ENCODE data around the gene TICAM1. TPM values are rescaled to one million over a fixed set of nuclear protein-coding genes. Genes with fewer than 3 reads are reported as not detected.

Gene TICAM1
- total and polyA plus RNA-seq, 10 of the 15 experiments (the other 5 are each of a cell fraction or from before 2014, with no cell fraction given): 0.31 to 31.1 (median 5.3) TPM

GRCh38 chr19:4807188-4807587, 24.3 kb downstream of the TICAM1 start:
- in situ Hi-C loops (cut with MboI): loop anchor here (5.0 kb wide), 3 partner anchors 45 to 225 kb away; no protein-coding TSS in a partner anchor
- peak; percentile 51 for ATAC-seq

GRCh38 chr19:4806384-4806783, 25.1 kb downstream of the TICAM1 start:
- DNase-seq (ENCODE audit: low read depth, low spot score) (no peak), FAIRE-seq (no peak), ATAC-seq (no peak)
- no peak overlapping the region for H3K27ac ChIP-seq (ENCODE audit: control insufficient read depth, insufficient read depth)
- H3K9ac ChIP-seq (ENCODE audit: control insufficient read depth, insufficient read depth, low read length): no peak overlapping the region
- no peaks in the 10 kb centered on the region for H3K36me3 ChIP-seq (ENCODE audit: control insufficient read depth in 2 of 2, insufficient read depth in 2 of 2, low read length in 1 of 2)
- peaks cover 6% of the 10 kb centered on the region for H3K4me1 ChIP-seq (ENCODE audit: control insufficient read depth, insufficient read depth, low read length)
- intact Hi-C loops (cut with micrococcal nuclease; ENCODE audit: unreplicated experiment) (no loop called here), in situ Hi-C loops (cut with MboI) (loop anchor here (5.0 kb wide), 3 partner anchors 46 to 226 kb away; no protein-coding TSS in a partner anchor)
- SMC1A ChIA-PET (ENCODE audit: uncharacterized antibody, unreplicated experiment): interaction anchor here (2.5 kb wide), 1 partner anchor 61 kb away, joined by 8 read pairs; the partner anchor contains the start of gene PLIN3
- no peaks in the 10 kb centered on the region for H4K20me1 ChIP-seq (ENCODE audit: control insufficient read depth, insufficient read depth)
- H3K27me3 ChIP-seq (replicated peaks in 1 of 2; ENCODE audit: control insufficient read depth in 2 of 2, insufficient read depth in 2 of 2, low read length in 1 of 2): no peaks in the 10 kb centered on the region
- POLR2A ChIA-PET: no interaction called here
- H3K9me3 ChIP-seq (replicated peaks; ENCODE audit: control insufficient read depth, insufficient read depth, low read length): no peaks in the 10 kb centered on the region
- RAD21 ChIA-PET (ENCODE audit: unreplicated experiment): interaction anchor here (1.3 to 1.5 kb wide), 3 partner anchors 15 to 105 kb away, joined by 4 to 6 read pairs (median 4); no protein-coding TSS in a partner anchor
- 60% methylated on average over 6 of the region's 6 CpGs for WGBS (ENCODE audit: insufficient coverage, insufficient replicate concordance, low lambda C conversion rate, missing lambda C conversion rate)
- H3K79me2 ChIP-seq (ENCODE audit: control insufficient read depth, insufficient read depth, low read length): no peaks in the 10 kb centered on the region
- CTCF ChIA-PET: interaction anchor here (0.8 to 11.0 kb wide), 6 partner anchors 45 to 225 kb away, joined by 3 to 346 read pairs (median 5); no protein-coding TSS in a partner anchor
- H3K4me3 ChIP-seq: no peak overlapping the region
- no peak overlapping the region for H3K4me2 ChIP-seq (ENCODE audit: control insufficient read depth, insufficient read depth)
- no peak overlapping the region for H2AFZ ChIP-seq (ENCODE audit: control insufficient read depth, low read depth, low read length)
- BruUV-seq (replicated peaks): no TSS peak
- no peak for TF ChIP-seq LARP7 (IDR thresholded peaks at IDR 0.05)
- TF ChIP-seq GATAD2B (conservative IDR thresholded peaks at IDR 0.05; ENCODE audit: low read depth): no peak
- TF ChIP-seq, protein P1, sequence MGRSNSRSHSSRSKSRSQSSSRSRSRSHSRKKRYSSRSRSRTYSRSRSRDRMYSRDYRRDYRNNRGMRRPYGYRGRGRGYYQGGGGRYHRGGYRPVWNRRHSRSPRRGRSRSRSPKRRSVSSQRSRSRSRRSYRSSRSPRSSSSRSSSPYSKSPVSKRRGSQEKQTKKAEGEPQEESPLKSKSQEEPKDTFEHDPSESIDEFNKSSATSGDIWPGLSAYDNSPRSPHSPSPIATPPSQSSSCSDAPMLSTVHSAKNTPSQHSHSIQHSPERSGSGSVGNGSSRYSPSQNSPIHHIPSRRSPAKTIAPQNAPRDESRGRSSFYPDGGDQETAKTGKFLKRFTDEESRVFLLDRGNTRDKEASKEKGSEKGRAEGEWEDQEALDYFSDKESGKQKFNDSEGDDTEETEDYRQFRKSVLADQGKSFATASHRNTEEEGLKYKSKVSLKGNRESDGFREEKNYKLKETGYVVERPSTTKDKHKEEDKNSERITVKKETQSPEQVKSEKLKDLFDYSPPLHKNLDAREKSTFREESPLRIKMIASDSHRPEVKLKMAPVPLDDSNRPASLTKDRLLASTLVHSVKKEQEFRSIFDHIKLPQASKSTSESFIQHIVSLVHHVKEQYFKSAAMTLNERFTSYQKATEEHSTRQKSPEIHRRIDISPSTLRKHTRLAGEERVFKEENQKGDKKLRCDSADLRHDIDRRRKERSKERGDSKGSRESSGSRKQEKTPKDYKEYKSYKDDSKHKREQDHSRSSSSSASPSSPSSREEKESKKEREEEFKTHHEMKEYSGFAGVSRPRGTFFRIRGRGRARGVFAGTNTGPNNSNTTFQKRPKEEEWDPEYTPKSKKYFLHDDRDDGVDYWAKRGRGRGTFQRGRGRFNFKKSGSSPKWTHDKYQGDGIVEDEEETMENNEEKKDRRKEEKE (IDR thresholded peaks at IDR 0.05): no peak
- TF ChIP-seq SREBF2 (IDR thresholded peaks at IDR 0.05; ENCODE audit: low read length): no peak
- TF ChIP-seq HDAC6 (IDR thresholded peaks at IDR 0.05; ENCODE audit: unreplicated experiment): no peak
- TF ChIP-seq JUND (IDR thresholded peaks at IDR 0.05; ENCODE audit: low read depth, low read length): no peak
- TF ChIP-seq RUNX3 (IDR thresholded peaks at IDR 0.05; ENCODE audit: low read length): no peak
- TF ChIP-seq, protein P2, sequence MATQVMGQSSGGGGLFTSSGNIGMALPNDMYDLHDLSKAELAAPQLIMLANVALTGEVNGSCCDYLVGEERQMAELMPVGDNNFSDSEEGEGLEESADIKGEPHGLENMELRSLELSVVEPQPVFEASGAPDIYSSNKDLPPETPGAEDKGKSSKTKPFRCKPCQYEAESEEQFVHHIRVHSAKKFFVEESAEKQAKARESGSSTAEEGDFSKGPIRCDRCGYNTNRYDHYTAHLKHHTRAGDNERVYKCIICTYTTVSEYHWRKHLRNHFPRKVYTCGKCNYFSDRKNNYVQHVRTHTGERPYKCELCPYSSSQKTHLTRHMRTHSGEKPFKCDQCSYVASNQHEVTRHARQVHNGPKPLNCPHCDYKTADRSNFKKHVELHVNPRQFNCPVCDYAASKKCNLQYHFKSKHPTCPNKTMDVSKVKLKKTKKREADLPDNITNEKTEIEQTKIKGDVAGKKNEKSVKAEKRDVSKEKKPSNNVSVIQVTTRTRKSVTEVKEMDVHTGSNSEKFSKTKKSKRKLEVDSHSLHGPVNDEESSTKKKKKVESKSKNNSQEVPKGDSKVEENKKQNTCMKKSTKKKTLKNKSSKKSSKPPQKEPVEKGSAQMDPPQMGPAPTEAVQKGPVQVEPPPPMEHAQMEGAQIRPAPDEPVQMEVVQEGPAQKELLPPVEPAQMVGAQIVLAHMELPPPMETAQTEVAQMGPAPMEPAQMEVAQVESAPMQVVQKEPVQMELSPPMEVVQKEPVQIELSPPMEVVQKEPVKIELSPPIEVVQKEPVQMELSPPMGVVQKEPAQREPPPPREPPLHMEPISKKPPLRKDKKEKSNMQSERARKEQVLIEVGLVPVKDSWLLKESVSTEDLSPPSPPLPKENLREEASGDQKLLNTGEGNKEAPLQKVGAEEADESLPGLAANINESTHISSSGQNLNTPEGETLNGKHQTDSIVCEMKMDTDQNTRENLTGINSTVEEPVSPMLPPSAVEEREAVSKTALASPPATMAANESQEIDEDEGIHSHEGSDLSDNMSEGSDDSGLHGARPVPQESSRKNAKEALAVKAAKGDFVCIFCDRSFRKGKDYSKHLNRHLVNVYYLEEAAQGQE (IDR thresholded peaks at IDR 0.05; ENCODE audit: low read depth, low read length): no peak

More at GRCh38 chr19:4807188-4807587, 24.3 kb downstream of the TICAM1 start:
- H3K9ac ChIP-seq (ENCODE audit: control insufficient read depth, insufficient read depth, low read length): no peak overlapping the region
- H3K4me3 ChIP-seq: no peak overlapping the region
- FAIRE-seq: no peak
- H3K9me3 ChIP-seq (replicated peaks; ENCODE audit: control insufficient read depth, insufficient read depth, low read length): no peaks in the 10 kb centered on the region
- TF ChIP-seq RAD51 (IDR thresholded peaks at IDR 0.05) (no peak), DPF2 (IDR thresholded peaks at IDR 0.05) (0 out of 2 replicates have a peak, but pooled peaks have one; percentile 35), MYB (IDR thresholded peaks at IDR 0.05; ENCODE audit: borderline replicate concordance, low read depth, low read length) (no peak), GATAD2B (conservative IDR thresholded peaks at IDR 0.05; ENCODE audit: low read depth) (0 out of 2 replicates have a peak, but pooled peaks have one; percentile 26), IKZF1 (conservative IDR thresholded peaks at IDR 0.05) (peak; percentile 49)
- BruUV-seq (replicated peaks): no TSS peak
- H2AFZ ChIP-seq (ENCODE audit: control insufficient read depth, low read depth, low read length): no peak overlapping the region
- ChIA-PET POLR2A (interaction anchor here (0.5 kb wide), 1 partner anchor 32 kb away, joined by 4 read pairs; no protein-coding TSS in a partner anchor), RAD21 (ENCODE audit: unreplicated experiment) (interaction anchor here (0.6 to 1.5 kb wide), 4 partner anchors 16 to 1052 kb away, joined by 4 to 6 read pairs (median 4); no protein-coding TSS in a partner anchor), CTCF (interaction anchor here (0.8 to 11.0 kb wide), 5 partner anchors 45 to 224 kb away, joined by 3 to 346 read pairs (median 6); no protein-coding TSS in a partner anchor), SMC1A (ENCODE audit: uncharacterized antibody, unreplicated experiment) (interaction anchor here (1.3 to 9.1 kb wide), 4 partner anchors 8 to 105 kb away, joined by 3 to 176 read pairs (median 51); partner anchors contain the start of gene PLIN3)
- no peaks in the 10 kb centered on the region for H3K36me3 ChIP-seq (ENCODE audit: control insufficient read depth in 2 of 2, insufficient read depth in 2 of 2, low read length in 1 of 2)
- H3K4me1 ChIP-seq (ENCODE audit: control insufficient read depth, insufficient read depth, low read length): peaks cover 9% of the 10 kb centered on the region
- H3K27ac ChIP-seq (ENCODE audit: control insufficient read depth, insufficient read depth): no peak overlapping the region
- no peaks in the 10 kb centered on the region for H3K27me3 ChIP-seq (replicated peaks in 1 of 2; ENCODE audit: control insufficient read depth in 2 of 2, insufficient read depth in 2 of 2, low read length in 1 of 2)
- H3K4me2 ChIP-seq (ENCODE audit: control insufficient read depth, insufficient read depth): no peak overlapping the region
- DNase-seq (ENCODE audit: low read depth, low spot score): no peak
- no peaks in the 10 kb centered on the region for H3K79me2 ChIP-seq (ENCODE audit: control insufficient read depth, insufficient read depth, low read length)
- 51% methylated on average over 6 of the region's 6 CpGs for WGBS (ENCODE audit: insufficient coverage, insufficient replicate concordance, low lambda C conversion rate, missing lambda C conversion rate)
- intact Hi-C loops (cut with micrococcal nuclease; ENCODE audit: unreplicated experiment): no loop called here
- no peaks in the 10 kb centered on the region for H4K20me1 ChIP-seq (ENCODE audit: control insufficient read depth, insufficient read depth)
